Activated T-helper 1 cell treated with anti-CD3 and anti-CD28 coated beads, Interleukin-12 subunit alpha, Interleukin-12 subunit beta, Interleukin-2, Interleukin-4 antibody, amounts not matched to agents 30 ng/mL and 10 ng/mL and 1 ng/mL, durations not matched to agents 14 hours and 24 hours and 36 hours (primary cell): Measurements from ENCODE around the gene GAREM2. TPM values are rescaled to one million over a fixed set of nuclear protein-coding genes. Genes with fewer than 3 reads are reported as not detected.
"Not testable (repeated sequence)": the region's sequence is repeated elsewhere in the genome, so short reads cannot be mapped to it uniquely, and the experiment has no call there.

Experiments used
- DNase-seq: peaks from one replicate; pipeline ENCODE4 v3.0.0; 2021; ENCODE audit warnings: low spot score
- H3K27ac Mint-ChIP-seq: one replicate; pipeline ENCODE4 v1.8.0; 2021; ENCODE audit warnings: mild to moderate bottlenecking, mixed read lengths
- H3K27me3 Mint-ChIP-seq: one replicate; pipeline ENCODE4 v1.8.0; 2022; ENCODE audit warnings: mild to moderate bottlenecking, moderate library complexity, mixed read lengths; ENCODE audit not compliant: insufficient read depth
- H3K36me3 Mint-ChIP-seq: one replicate; pipeline ENCODE4 v1.8.0; 2021; ENCODE audit warnings: low read depth, mixed read lengths
- H3K4me1 Mint-ChIP-seq: one replicate; pipeline ENCODE4 v1.8.0; 2021; ENCODE audit warnings: low read depth, mixed read lengths
- H3K4me3 Mint-ChIP-seq: one replicate; pipeline ENCODE4 v1.8.0; 2021; ENCODE audit warnings: mild to moderate bottlenecking, moderate library complexity, mixed read lengths
- H3K9me3 Mint-ChIP-seq: one replicate; pipeline ENCODE4 v1.8.0; 2021; ENCODE audit warnings: mixed read lengths
- intact Hi-C: fragments of 100-400 bp; cut with micrococcal nuclease; formaldehyde crosslinking; loops from one replicate; pipeline ENCODE4 v1.15.1; 2024
- total RNA-seq: library from RNA; stranded (reverse); gene quantifications from 2 replicates; pipeline ENCODE4 v1.2.3, GENCODE V29; 2022

GAREM2 gene
- total RNA-seq, 1 donor from 2014 or later = 6.1 TPM

- no peaks in the 10 kb centered on the region for H3K9me3 Mint-ChIP-seq
- H3K27me3 Mint-ChIP-seq = peaks cover 16% of the 10 kb centered on the region
- H3K4me3 Mint-ChIP-seq = no peak overlapping the region
- H3K27ac Mint-ChIP-seq = no peak overlapping the region
- DNase-seq = no peak
- no peaks in the 10 kb centered on the region for H3K36me3 Mint-ChIP-seq
- H3K4me1 Mint-ChIP-seq = no peaks in the 10 kb centered on the region
- intact Hi-C loops = no loop called here
Observed at GRCh38 chr2:26157580-26157979, 15.3 kb upstream of the GAREM2 start.

DNA sequence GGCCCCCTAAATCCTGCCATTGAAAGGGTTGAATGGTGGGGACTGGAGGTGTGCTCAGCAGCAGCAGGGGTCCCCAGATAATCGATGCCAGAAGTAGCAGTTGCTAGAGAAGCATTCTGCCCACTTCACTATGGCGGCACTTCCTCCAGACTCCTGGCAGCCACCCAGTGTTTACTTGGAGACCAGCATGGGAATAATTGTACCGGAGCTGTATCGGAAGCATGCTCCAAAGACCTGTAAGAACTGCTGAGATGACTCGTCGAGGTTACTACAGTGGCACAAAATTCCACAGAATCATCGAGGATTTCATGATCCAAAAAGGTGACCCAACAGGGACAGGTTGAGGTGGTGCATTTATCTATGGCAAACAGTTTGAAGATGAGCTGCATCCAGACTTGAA lies 11.0 kb upstream of the GAREM2 start:
- H3K27me3 Mint-ChIP-seq = peaks cover 7% of the 10 kb centered on the region
- H3K4me3 Mint-ChIP-seq = no peak overlapping the region
- no peaks in the 10 kb centered on the region for H3K9me3 Mint-ChIP-seq
- no peaks in the 10 kb centered on the region for H3K36me3 Mint-ChIP-seq
- H3K27ac Mint-ChIP-seq = no peak overlapping the region
- DNase-seq = no peak
- no peaks in the 10 kb centered on the region for H3K4me1 Mint-ChIP-seq
- intact Hi-C loops = no loop called here

DNA sequence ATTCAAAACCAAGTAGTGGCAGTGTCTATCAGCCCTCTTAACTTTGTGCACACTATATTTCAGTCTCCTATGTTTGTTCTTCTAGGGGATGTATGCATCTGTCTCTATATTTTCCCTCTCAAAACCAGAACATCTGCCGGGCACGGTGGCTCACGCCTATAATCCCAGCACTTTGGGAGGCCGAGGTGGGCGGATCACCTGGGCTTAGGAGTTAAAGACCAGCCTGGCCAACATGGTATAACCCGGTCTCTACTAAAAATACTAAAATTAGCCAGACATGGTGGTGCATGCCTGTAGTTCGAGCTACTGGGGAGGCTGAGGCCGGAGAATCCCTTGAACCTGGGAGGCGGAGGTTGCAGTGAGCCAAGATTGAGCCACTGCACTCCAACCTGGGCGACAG lies 9.9 kb upstream of the GAREM2 start:
- Mint-ChIP-seq H3K27me3 (peaks cover 6% of the 10 kb centered on the region), H3K9me3 (no peaks in the 10 kb centered on the region), H3K36me3 (no peaks in the 10 kb centered on the region), H3K27ac (no peak overlapping the region), H3K4me1 (no peaks in the 10 kb centered on the region), H3K4me3 (no peak overlapping the region)
- intact Hi-C loops = no loop called here
- no peak for DNase-seq

GRCh38 chr2:26164231-26164630 lies 8.7 kb upstream of the GAREM2 start:
- Mint-ChIP-seq H3K27me3 (peaks cover 8% of the 10 kb centered on the region), H3K9me3 (no peaks in the 10 kb centered on the region), H3K27ac (no peak overlapping the region), H3K4me1 (no peaks in the 10 kb centered on the region), H3K36me3 (no peaks in the 10 kb centered on the region), H3K4me3 (no peak overlapping the region)
- DNase-seq = no peak
- intact Hi-C loops = no loop called here

DNA sequence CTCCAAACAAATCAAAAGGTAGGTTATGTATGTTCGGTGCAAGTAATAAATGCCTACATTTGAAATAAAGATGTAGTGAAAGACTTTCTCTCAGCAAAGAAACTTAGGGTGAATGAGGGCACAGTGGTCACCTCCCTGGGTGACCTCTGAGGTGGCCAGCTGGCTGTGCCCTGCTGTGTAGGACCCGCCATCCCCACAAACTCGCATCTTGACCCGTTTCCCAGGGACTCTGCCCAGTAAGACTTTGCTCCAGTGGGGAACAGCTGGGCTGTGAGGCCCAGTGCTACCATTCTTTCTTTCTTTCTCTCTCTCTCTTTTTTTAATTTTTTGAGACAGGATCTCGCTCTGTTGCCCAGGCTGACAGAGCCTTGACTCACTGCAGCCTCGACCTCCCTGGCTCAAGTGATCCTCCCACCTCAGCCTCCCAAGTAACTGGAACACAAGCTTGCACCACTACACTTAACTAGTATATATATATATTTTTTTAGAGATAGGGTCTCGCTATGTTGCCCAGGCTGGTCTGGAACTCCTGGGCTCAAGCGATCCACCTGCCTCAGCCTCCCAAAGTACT lies 8.2 kb upstream of the GAREM2 start:
- Mint-ChIP-seq H3K4me1 (no peaks in the 10 kb centered on the region), H3K9me3 (no peaks in the 10 kb centered on the region), H3K36me3 (no peaks in the 10 kb centered on the region), H3K4me3 (no peak overlapping the region), H3K27ac (no peak overlapping the region), H3K27me3 (peaks cover 9% of the 10 kb centered on the region)
- intact Hi-C loops = no loop called here
- no peak for DNase-seq

GRCh38 chr2:26165403-26165802 lies 7.5 kb upstream of the GAREM2 start:
- H3K4me1 Mint-ChIP-seq = no peaks in the 10 kb centered on the region
- DNase-seq = no peak
- H3K27me3 Mint-ChIP-seq = peaks cover 13% of the 10 kb centered on the region
- H3K4me3 Mint-ChIP-seq = no peak overlapping the region
- H3K9me3 Mint-ChIP-seq = no peaks in the 10 kb centered on the region
- H3K27ac Mint-ChIP-seq = no peak overlapping the region
- intact Hi-C loops = no loop called here
- H3K36me3 Mint-ChIP-seq = no peaks in the 10 kb centered on the region

GRCh38 chr2:26166541-26166940 lies 6.3 kb upstream of the GAREM2 start:
- DNase-seq, H3K4me1 Mint-ChIP-seq, intact Hi-C loops, H3K36me3 Mint-ChIP-seq, H3K27ac Mint-ChIP-seq, H3K9me3 Mint-ChIP-seq, H3K4me3 Mint-ChIP-seq: not testable (repeated sequence)
- peaks cover 24% of the 10 kb centered on the region for H3K27me3 Mint-ChIP-seq

- no peak for DNase-seq
- H3K4me3 Mint-ChIP-seq = no peak overlapping the region
- H3K4me1 Mint-ChIP-seq = peaks cover 11% of the 10 kb centered on the region
- peaks cover 29% of the 10 kb centered on the region for H3K27me3 Mint-ChIP-seq
- no peaks in the 10 kb centered on the region for H3K9me3 Mint-ChIP-seq
- H3K36me3 Mint-ChIP-seq = no peaks in the 10 kb centered on the region
- intact Hi-C loops = no loop called here
- H3K27ac Mint-ChIP-seq = no peak overlapping the region
Observed at GRCh38 chr2:26168785-26169184, 4.1 kb upstream of the GAREM2 start.

GRCh38 chr2:26169226-26169625 lies 3.7 kb upstream of the GAREM2 start:
- Mint-ChIP-seq H3K4me3 (no peak overlapping the region), H3K36me3 (no peaks in the 10 kb centered on the region), H3K9me3 (no peaks in the 10 kb centered on the region), H3K27me3 (peaks cover 33% of the 10 kb centered on the region), H3K27ac (no peak overlapping the region), H3K4me1 (peaks cover 11% of the 10 kb centered on the region)
- no peak for DNase-seq
- intact Hi-C loops = no loop called here

DNA sequence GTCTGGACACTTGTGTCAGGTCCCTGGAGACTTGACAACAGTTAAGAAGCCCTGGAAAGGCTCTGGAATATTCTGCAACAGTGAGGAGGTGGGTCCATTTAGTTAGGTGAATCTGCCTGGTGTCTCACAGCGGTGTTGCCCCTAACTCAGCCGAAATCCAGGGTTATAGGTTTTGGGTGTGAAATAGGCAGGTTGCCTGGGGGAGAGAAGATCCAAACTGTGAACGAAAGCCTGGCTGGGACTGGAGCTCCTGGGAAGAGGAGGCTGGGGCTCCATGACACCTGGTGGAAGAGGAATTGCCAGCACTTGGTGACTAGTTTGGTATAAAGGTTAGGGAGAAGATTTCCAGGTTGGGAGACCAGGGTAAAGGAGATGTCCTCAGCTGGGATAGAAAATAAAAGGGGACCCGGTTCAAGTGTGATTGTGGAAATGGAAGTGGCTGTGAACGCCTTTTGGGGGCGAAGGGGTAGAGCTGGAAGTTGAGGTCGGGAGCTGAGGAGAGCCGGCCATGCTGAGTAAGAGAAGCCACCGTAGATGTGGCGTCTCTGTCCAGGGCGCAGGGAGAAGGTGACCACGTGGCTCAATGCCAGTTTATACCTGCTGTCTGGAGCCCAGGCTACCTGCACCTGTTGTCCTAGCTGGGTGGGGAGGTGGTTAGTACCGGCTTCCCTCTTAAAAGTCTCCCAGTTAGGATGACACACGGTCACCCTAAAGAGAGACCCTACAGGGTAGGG lies 3.0 kb upstream of the GAREM2 start:
- DNase-seq = no peak
- Mint-ChIP-seq H3K36me3 (no peaks in the 10 kb centered on the region), H3K27me3 (peaks cover 39% of the 10 kb centered on the region), H3K4me3 (no peak overlapping the region), H3K27ac (no peak overlapping the region), H3K9me3 (no peaks in the 10 kb centered on the region), H3K4me1 (peaks cover 17% of the 10 kb centered on the region)
- intact Hi-C loops = loop anchor here (5.0 kb wide), 1 partner anchor 162 kb away; no protein-coding TSS in a partner anchor

DNA sequence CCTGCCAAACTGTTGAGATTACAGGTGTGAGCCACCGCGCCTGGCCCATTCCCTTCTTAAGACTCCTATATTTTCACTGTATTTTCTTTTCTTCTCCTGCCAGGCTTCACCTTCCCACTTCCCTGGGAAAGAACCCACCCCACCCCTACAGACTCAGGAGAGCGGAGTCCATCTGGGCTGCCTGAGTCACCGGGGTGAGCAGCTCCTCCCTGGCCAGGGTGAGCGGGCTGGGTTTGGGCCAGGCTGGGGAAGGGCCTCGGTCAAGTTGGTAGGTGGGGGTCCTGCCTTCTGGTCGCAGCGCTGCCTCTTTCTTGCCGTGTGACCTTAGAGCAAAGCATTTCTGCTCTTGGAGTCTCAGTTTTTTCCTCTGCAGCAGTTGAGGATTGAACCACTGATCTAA lies 2.1 kb upstream of the GAREM2 start:
- no peak for DNase-seq
- Mint-ChIP-seq H3K27me3 (peaks cover 46% of the 10 kb centered on the region), H3K9me3 (no peaks in the 10 kb centered on the region), H3K4me3 (no peak overlapping the region), H3K27ac (peak overlapping the region; percentile 29), H3K4me1 (peaks cover 17% of the 10 kb centered on the region), H3K36me3 (no peaks in the 10 kb centered on the region)
- intact Hi-C loops = loop anchor here (1.0 to 5.0 kb wide), 2 partner anchors 162 to 299 kb away; no protein-coding TSS in a partner anchor

GRCh38 chr2:26172189-26172870 lies 558 bp upstream of the GAREM2 start:
- intact Hi-C loops = loop anchor here (5.0 kb wide), 1 partner anchor 160 kb away; no protein-coding TSS in a partner anchor
- Mint-ChIP-seq H3K36me3 (no peaks in the 10 kb centered on the region), H3K4me1 (peaks cover 17% of the 10 kb centered on the region), H3K27me3 (peaks cover 45% of the 10 kb centered on the region), H3K27ac (no peak overlapping the region), H3K4me3 (peak overlapping the region; percentile 85), H3K9me3 (no peaks in the 10 kb centered on the region)
- DNase-seq = no peak

GRCh38 chr2:26173776-26174482 lies 1.0 kb downstream of the GAREM2 start:
- intact Hi-C loops = loop anchor here (5.0 kb wide), 1 partner anchor 158 kb away; no protein-coding TSS in a partner anchor
- peak overlapping the region; percentile 73 for H3K4me3 Mint-ChIP-seq

More at GRCh38 chr2:26173776-26174482, 1.0 kb downstream of the GAREM2 start:
- Mint-ChIP-seq H3K9me3 (no peaks in the 10 kb centered on the region), H3K27me3 (peaks cover 47% of the 10 kb centered on the region), H3K36me3 (no peaks in the 10 kb centered on the region), H3K4me1 (peaks cover 17% of the 10 kb centered on the region), H3K27ac (no peak overlapping the region)
- no peak for DNase-seq
